Measurements from ENCODE around the gene PLEKHG3.
"Not testable (repeated sequence)": the region's sequence is repeated elsewhere in the genome, so short reads cannot be mapped to it uniquely, and the experiment has no call there.

Gene PLEKHG3

GRCh38 chr14:64688811-64689281 lies 15.4 kb upstream of the PLEKHG3 start:
- DNase-seq = no peak

GRCh38 chr14:64689289-64689688 lies 14.9 kb upstream of the PLEKHG3 start:
- no peak for DNase-seq

GRCh38 chr14:64690607-64691006 lies 13.6 kb upstream of the PLEKHG3 start:
- DNase-seq = not testable (repeated sequence)

- no peak for DNase-seq
Measured at GRCh38 chr14:64691376-64691775, 12.8 kb upstream of the PLEKHG3 start.

- DNase-seq = no peak
Measured at GRCh38 chr14:64692189-64692985, 11.8 kb upstream of the PLEKHG3 start.

GRCh38 chr14:64692986-64693809 lies 11.0 kb upstream of the PLEKHG3 start:
- no peak for DNase-seq

GRCh38 chr14:64693810-64694165 lies 10.4 kb upstream of the PLEKHG3 start:
- DNase-seq = no peak

GRCh38 chr14:64695071-64695470 lies 9.2 kb upstream of the PLEKHG3 start:
- DNase-seq = no peak

- no peak for DNase-seq
Measured at GRCh38 chr14:64696355-64696857, 7.8 kb upstream of the PLEKHG3 start.

GRCh38 chr14:64698903-64699302 lies 5.3 kb upstream of the PLEKHG3 start:
- peak; percentile 23 for DNase-seq

- DNase-seq = no peak
Measured at GRCh38 chr14:64700290-64700689, 3.9 kb upstream of the PLEKHG3 start.

- DNase-seq = no peak
Measured at GRCh38 chr14:64700894-64701293, 3.3 kb upstream of the PLEKHG3 start.

GRCh38 chr14:64701660-64702059 lies 2.6 kb upstream of the PLEKHG3 start:
- DNase-seq = no peak

GRCh38 chr14:64702493-64703394 lies 1.5 kb upstream of the PLEKHG3 start:
- DNase-seq = no peak

GRCh38 chr14:64703395-64704142 lies 655 bp upstream of the PLEKHG3 start:
- DNase-seq = no peak

- no peak for DNase-seq
Measured at GRCh38 chr14:64704743-64705380, 638 bp downstream of the PLEKHG3 start.

GRCh38 chr14:64705381-64706118 lies 1.3 kb downstream of the PLEKHG3 start:
- DNase-seq = no peak

GRCh38 chr14:64706119-64706592 lies 1.9 kb downstream of the PLEKHG3 start:
- DNase-seq = no peak

- DNase-seq = no peak
Measured at GRCh38 chr14:64706593-64707193, 2.5 kb downstream of the PLEKHG3 start.

- no peak for DNase-seq
Measured at GRCh38 chr14:64707661-64708060, 3.4 kb downstream of the PLEKHG3 start.

Measured in activated CD4-positive, alpha-beta T cell treated with anti-CD3 and anti-CD28 coated beads, Interleukin-2, amount 50 U/mL, for 16 hours (primary cell).